Stomach (tissue), 9 donors: Measurements from ENCODE around the gene EBF3. TPM values are rescaled to one million over a fixed set of nuclear protein-coding genes. Genes with fewer than 3 reads are reported as not detected.

Experiments used
- DNase-seq, 2 donors: peaks; one replicate each; pipeline versions ENCODE4 v3.0.0 to v3.0.0-alpha.2; 2013 to 2019
- H3K27ac ChIP-seq, 5 donors: fragments of 200-600 bp in 4 of 5; sonication (generic) in 4 of 5; one replicate each; pipeline ENCODE4 v1.5.1; 2013 to 2019; ENCODE audit warnings: mild to moderate bottlenecking in 1 of 5, moderate library complexity in 1 of 5
- H3K27me3 ChIP-seq, 3 donors: fragments of 200-600 bp; sonication (generic); one replicate each; pipeline ENCODE4 v1.5.1; 2017 to 2019; ENCODE audit warnings: mixed run types in 1 of 3
- H3K36me3 ChIP-seq, 4 donors: fragments of 200-600 bp; sonication (generic); 1 replicate in 3 of 4; 2 replicates in 1 of 4; pipeline ENCODE4 v1.5.1; 2016 to 2019
- H3K4me1 ChIP-seq, 4 donors: fragments of 200-600 bp; sonication (generic); one replicate each; pipeline ENCODE4 v1.5.1; 2016 to 2019
- H3K4me3 ChIP-seq, 4 donors: fragments of 200-600 bp; sonication (generic) in 3 of 4; one replicate each; pipeline ENCODE4 v1.5.1; 2016 to 2019; ENCODE audit warnings: mild to moderate bottlenecking in 1 of 4
- H3K9me3 ChIP-seq, 4 donors: fragments of 200-600 bp; sonication (generic); one replicate each; pipeline ENCODE4 v1.5.1; 2016 to 2019
- CTCF ChIP-seq, 7 experiments: fragments of 450-650 bp in 4 of 7; fragments of 200-600 bp in 3 of 7; sonication (generic) in 3 of 7; IDR thresholded peaks; one replicate each; pipeline ENCODE4 v1.5.1; 2016 to 2019; ENCODE audit warnings: antibody characterized with exemption in 7 of 7, control low read depth in 2 of 7, mild to moderate bottlenecking in 1 of 7
- EP300 ChIP-seq: sonication (generic); formaldehyde crosslinking; IDR thresholded peaks from one replicate; pipeline ENCODE4 v1.6.1; 2017; ENCODE audit warnings: antibody characterized with exemption
- POLR2A ChIP-seq, 4 donors: fragments of 450-650 bp; IDR thresholded peaks; one replicate each; pipeline ENCODE4 v1.6.1; 2016; ENCODE audit warnings: antibody characterized with exemption in 4 of 4, control low read depth in 2 of 4, mild to moderate bottlenecking in 1 of 4, moderate library complexity in 1 of 4
- POLR2AphosphoS5 ChIP-seq, 3 donors: sonication (generic); formaldehyde crosslinking; IDR thresholded peaks; one replicate each; pipeline ENCODE4 v1.6.1; 2016; ENCODE audit warnings: antibody characterized with exemption in 3 of 3
- WGBS, 5 donors: extraction: QIAGEN DNeasy Blood & Tissue Kit in 3 of 5; methylation state at CpG; one replicate each; pipeline versions ENCODE4 v1.1.5 to v1.1.7; 2013 to 2018; 5-methylcytosine and 5-hydroxymethylcytosine counted together
- intact Hi-C: fragments of 100-400 bp; cut with DNase I; formaldehyde crosslinking; loops from one replicate; pipeline ENCODE4 v1.15.1; 2023; ENCODE audit warnings: low total_unique reads
- polyA plus RNA-seq, 3 donors: library from polyadenylated mRNA; stranded (reverse); fragments of 200-250 nt; gene quantifications; one replicate each; pipeline ENCODE4 v1.2.3, GENCODE V29; 2013
- total RNA-seq, 5 donors: library from RNA; depleted of rRNA; stranded (reverse); fragments of >200 nt; gene quantifications; one replicate each; pipeline versions ENCODE4 v1.1.0 to v1.2.3, GENCODE V29; 2014 to 2016
- donor health status: healthy with polysubstance abuse.
- donor health status: Bipolar disorder and iron deficiency.
- donor health status: healthy.

EBF3 gene
- total and polyA plus RNA-seq, 8 donors = 0.19 to 7.3 (median 0.58) TPM; not detected in 3

GRCh38 chr10:129932182-129932581, 31.9 kb downstream of the EBF3 start:
- intact Hi-C loops = no loop called here
- no peak overlapping the region for H3K4me3 ChIP-seq
- no peaks in the 10 kb centered on the region for H3K36me3 ChIP-seq
- no peak for DNase-seq
- 90 to 96% (median 93%) methylated on average over 6 of the region's 6 CpGs for WGBS, 5 donors
- H3K9me3 ChIP-seq = no peaks in the 10 kb centered on the region
- H3K27ac ChIP-seq = no peak overlapping the region
- no peaks in the 10 kb centered on the region for H3K4me1 ChIP-seq
- TF ChIP-seq POLR2A (IDR thresholded peaks at IDR 0.05) (no peak), CTCF (IDR thresholded peaks at IDR 0.05) (no peak), EP300 (no peak), POLR2AphosphoS5 (IDR thresholded peaks at IDR 0.05) (no peak)
- peaks cover 0 to 19% (median 0%) of the 10 kb centered on the region in 3 donors for H3K27me3 ChIP-seq

- WGBS, 5 donors = 69 to 80% (median 75%) methylated on average over 12 of the region's 12 CpGs
- no peaks in the 10 kb centered on the region for H3K9me3 ChIP-seq
- DNase-seq = no peak
- H3K4me3 ChIP-seq = no peak overlapping the region
- no peak overlapping the region for H3K27ac ChIP-seq
- no peaks in the 10 kb centered on the region for H3K36me3 ChIP-seq
- peaks cover 0 to 14% (median 0%) of the 10 kb centered on the region in 3 donors for H3K27me3 ChIP-seq
- intact Hi-C loops = no loop called here
- no peaks in the 10 kb centered on the region for H3K4me1 ChIP-seq
- no peak for TF ChIP-seq POLR2A (IDR thresholded peaks at IDR 0.05)
- TF ChIP-seq EP300 = no peak
- no peak for TF ChIP-seq POLR2AphosphoS5 (IDR thresholded peaks at IDR 0.05)
Measured at GRCh38 chr10:129929343-129930292, 34.5 kb downstream of the EBF3 start.

- no peak overlapping the region for H3K4me3 ChIP-seq
- H3K9me3 ChIP-seq = no peaks in the 10 kb centered on the region
- DNase-seq = no peak
- intact Hi-C loops = no loop called here
- no peak for TF ChIP-seq EP300
- TF ChIP-seq POLR2A (IDR thresholded peaks at IDR 0.05) = no peak
- no peak for TF ChIP-seq POLR2AphosphoS5 (IDR thresholded peaks at IDR 0.05)
- no peak for TF ChIP-seq CTCF (IDR thresholded peaks at IDR 0.05)
- H3K36me3 ChIP-seq = no peaks in the 10 kb centered on the region
- H3K4me1 ChIP-seq = no peaks in the 10 kb centered on the region
- WGBS, 5 donors = 71 to 76% (median 72%) methylated on average over 16 of the region's 16 CpGs
- H3K27me3 ChIP-seq = peaks cover 0 to 14% (median 0%) of the 10 kb centered on the region in 3 donors
- no peak overlapping the region for H3K27ac ChIP-seq
Measured at GRCh38 chr10:129927351-129928120, 36.5 kb downstream of the EBF3 start.

GRCh38 chr10:129926066-129927055, 37.7 kb downstream of the EBF3 start:
- H3K4me3 ChIP-seq = no peak overlapping the region
- intact Hi-C loops = no loop called here
- H3K36me3 ChIP-seq = no peaks in the 10 kb centered on the region
- DNase-seq = no peak
- no peaks in the 10 kb centered on the region for H3K4me1 ChIP-seq
- H3K9me3 ChIP-seq = no peaks in the 10 kb centered on the region
- 72 to 85% (median 77%) methylated on average over 25 to 29 of the region's 29 CpGs for WGBS, 5 donors
- H3K27me3 ChIP-seq = peaks cover 0 to 9% (median 0%) of the 10 kb centered on the region in 3 donors
- no peak overlapping the region for H3K27ac ChIP-seq
- no peak for TF ChIP-seq POLR2A (IDR thresholded peaks at IDR 0.05)
- TF ChIP-seq EP300 = no peak
- no peak for TF ChIP-seq POLR2AphosphoS5 (IDR thresholded peaks at IDR 0.05)
- no peak for TF ChIP-seq CTCF (IDR thresholded peaks at IDR 0.05)
